HepG2 (cell line): Measurements from ENCODE around the gene PPIL3. TPM values are rescaled to one million over a fixed set of nuclear protein-coding genes. Genes with fewer than 3 reads are reported as not detected.
A peak's percentile ranks its signal among the peaks of the same experiment; 100 is the strongest.

Source experiments
- ATAC-seq: fragments of 200-7000 bp; cut with Tn5 transposase; 3 replicates; pipeline ENCODE4 v1.9.1; 2020; ENCODE audit warnings: mild to moderate bottlenecking, moderate library complexity
- BruUV-seq: library from RNA; stranded (reverse); fragments of 400-500 nt; replicated peaks from 2 replicates; lab custom pipeline; 2021; lab: Mats Ljungman, UMichigan
- CTCF ChIA-PET: fragments of 300-600 bp; formaldehyde crosslinking; extraction: SDS; loops from one replicate; lab custom pipeline; 2021; ENCODE audit warnings: low total read pairs, inconsistent platforms, low intra/inter-chr PET ratio; lab: Yijun Ruan, JAX
- POLR2A ChIA-PET: fragments of 350-600 bp; sonication (Branson Sonifier 250); formaldehyde crosslinking; loops from one replicate; lab custom pipeline; 2020; ENCODE audit warnings: antibody characterized with exemption, inconsistent platforms; lab: Yijun Ruan, JAX
- DNase-seq: peaks from one replicate; pipeline ENCODE4 v3.0.0-alpha.2; 2015; ENCODE audit warnings: low spot score
- FAIRE-seq: peaks from 3 replicates; lab custom pipeline; 2011; peaks lifted over from hg19 to GRCh38; lab: Jason Lieb, UNC
- H2AFZ ChIP-seq: one replicate; pipeline ENCODE4 v1.6.1; 2011; ENCODE audit warnings: low read length, inconsistent platforms
- H3K27ac ChIP-seq: fragments of 300-600 bp; 3 replicates; pipeline ENCODE4 v1.8.0; 2011; ENCODE audit warnings: mixed run types, mild to moderate bottlenecking, mixed read lengths, low read length, inconsistent platforms; ENCODE audit not compliant: insufficient read depth; ENCODE audit errors: extremely low read length
- H3K27me3 ChIP-seq, 2 experiments: fragments of 200-600 bp in 1 of 2; 2 replicates in 1 of 2; 3 replicates in 1 of 2; pipeline versions ENCODE4 v1.6.0 to v1.8.0; 2011; ENCODE audit warnings: low read length in 2 of 2, mild to moderate bottlenecking in 2 of 2, moderate library complexity in 2 of 2, inconsistent platforms in 1 of 2; ENCODE audit not compliant: insufficient read depth in 2 of 2, control insufficient read depth in 1 of 2
- H3K36me3 ChIP-seq, 2 experiments: fragments of 200-600 bp in 1 of 2; replicated peaks in 1 of 2; 2 replicates in 1 of 2; 3 replicates in 1 of 2; pipeline versions ENCODE4 v1.5.1 to v1.8.0; 2011; ENCODE audit warnings: low read length in 2 of 2, inconsistent platforms in 1 of 2; ENCODE audit not compliant: insufficient read depth in 2 of 2, control insufficient read depth in 1 of 2
- H3K4me1 ChIP-seq: 2 replicates; pipeline ENCODE4 v1.5.1; 2012; ENCODE audit warnings: low read length, inconsistent platforms; ENCODE audit not compliant: insufficient read depth
- H3K4me2 ChIP-seq: 2 replicates; pipeline ENCODE4 v1.6.0; 2011; ENCODE audit warnings: low read depth, low read length, inconsistent platforms
- H3K4me3 ChIP-seq, 3 experiments: fragments of 200-600 bp in 1 of 3; sonication (generic), shearing (Covaris generic) in 1 of 3; replicated peaks in 1 of 3; 2 replicates each; pipeline ENCODE4 v1.5.1; 2011 to 2016; ENCODE audit warnings: low read length in 3 of 3, inconsistent platforms in 2 of 3, low read depth in 2 of 3, mild to moderate bottlenecking in 2 of 3, control low read depth in 1 of 3, mixed read lengths in 1 of 3; ENCODE audit not compliant: insufficient read depth in 1 of 3
- H3K79me2 ChIP-seq: one replicate; pipeline ENCODE4 v1.6.1; 2011; ENCODE audit warnings: low read length, inconsistent platforms; ENCODE audit not compliant: insufficient read depth
- H3K9ac ChIP-seq: 2 replicates; pipeline ENCODE4 v1.6.0; 2011; ENCODE audit warnings: mild to moderate bottlenecking, low read depth, low read length, inconsistent platforms; ENCODE audit not compliant: insufficient read depth
- H3K9me3 ChIP-seq: 2 replicates; pipeline ENCODE4 v1.5.1; 2012; ENCODE audit warnings: mild to moderate bottlenecking, low read length
- H4K20me1 ChIP-seq: 2 replicates; pipeline ENCODE4 v1.6.0; 2011; ENCODE audit warnings: inconsistent platforms, mild to moderate bottlenecking, low read length, moderate library complexity; ENCODE audit not compliant: insufficient read depth
- CREB1 ChIP-seq, 2 experiments: fragments of 450-650 bp in 1 of 2; IDR thresholded peaks; 2 replicates each; pipeline ENCODE4 v1.6.1; 2016 to 2017; ENCODE audit warnings: control low read depth in 1 of 2, mild to moderate bottlenecking in 1 of 2, missing compliant biosample characterization in 1 of 2, missing genetic modification characterization in 1 of 2
- FOXK2 ChIP-seq: fragments of 450-650 bp; IDR thresholded peaks from 2 replicates; pipeline ENCODE4 v1.6.1; 2016
- GFI1 ChIP-seq: sonication (generic); formaldehyde crosslinking; IDR thresholded peaks from 2 replicates; pipeline ENCODE4 v1.5.0; 2020; ENCODE audit warnings: missing genetic modification reagents, mild to moderate bottlenecking, borderline replicate concordance
- MIXL1 ChIP-seq: IDR thresholded peaks from 2 replicates; pipeline ENCODE4 v1.6.1; 2016
- RCOR2 ChIP-seq: IDR thresholded peaks from 2 replicates; pipeline ENCODE4 v1.6.1; 2016; ENCODE audit warnings: missing biosample characterization, missing genetic modification reagents
- SAP130 ChIP-seq: IDR thresholded peaks from 2 replicates; pipeline ENCODE4 v1.6.1; 2016; ENCODE audit warnings: low read depth
- TBX2 ChIP-seq: sonication (generic); formaldehyde crosslinking; IDR thresholded peaks from 2 replicates; pipeline ENCODE4 v1.5.0; 2020; ENCODE audit warnings: missing genetic modification reagents, mild to moderate bottlenecking, borderline replicate concordance
- ZNF326 ChIP-seq: sonication (generic); formaldehyde crosslinking; IDR thresholded peaks from 2 replicates; pipeline ENCODE4 v1.4.0; 2020; ENCODE audit warnings: missing genetic modification reagents, borderline replicate concordance
- ZNF431 ChIP-seq: sonication (generic); formaldehyde crosslinking; IDR thresholded peaks from 2 replicates; pipeline ENCODE4 v1.9.0; 2022; ENCODE audit warnings: missing genetic modification reagents, low read depth, mild to moderate bottlenecking, borderline replicate concordance
- WGBS: methylation state at CpG from one replicate; pipeline ENCODE4 v1.1.6; 2017; ENCODE audit warnings: low lambda C conversion rate; 5-methylcytosine and 5-hydroxymethylcytosine counted together
- in situ Hi-C: cut with HindIII; loops from 2 replicates; pipeline ENCODE4 v1.10.0; 2017; ENCODE audit warnings: low pct_unique_long_range_greater_than_20kb; ENCODE audit not compliant: extremely low pct_ligation_motif_present
- intact Hi-C: fragments of 100-400 bp; cut with micrococcal nuclease; formaldehyde crosslinking; loops from one replicate; pipeline ENCODE4 v1.10.0; 2022; ENCODE audit not compliant: unreplicated experiment
- polyA plus RNA-seq, 8 experiments: library from polyadenylated mRNA; depleted of rRNA in 3 of 8; stranded (reverse) in 7 of 8; unstranded in 1 of 8; fragments of >200 nt; fragmentation: Illumina TruSeq in 4 of 8; extraction: Trizol in 4 of 8; gene quantifications; 2 replicates each; pipeline versions ENCODE4 v1.2.1 to v1.2.3, GENCODE V29; 2011 to 2016; ENCODE audit warnings: low read depth in 4 of 8, missing spikeins in 1 of 8, mixed read lengths in 1 of 8; ENCODE audit not compliant: insufficient read depth in 1 of 8
- total RNA-seq, 5 experiments: library from RNA; depleted of rRNA; stranded (reverse); fragments of >200 nt; fragmentation: Illumina TruSeq; extraction: Trizol; gene quantifications; 2 replicates each; pipeline ENCODE4 v1.2.3, GENCODE V29; 2016; ENCODE audit warnings: low read depth in 1 of 5
- TF ChIP-seq, protein P1 (sequence below): sonication (generic); formaldehyde crosslinking; IDR thresholded peaks from 2 replicates; pipeline ENCODE4 v1.4.0; 2020; ENCODE audit warnings: missing genetic modification reagents, borderline replicate concordance
- TF ChIP-seq, protein P2 (sequence below): sonication (generic); formaldehyde crosslinking; IDR thresholded peaks from 2 replicates; pipeline ENCODE4 v1.9.0; 2022; ENCODE audit warnings: low read depth, missing genetic modification reagents
- TF ChIP-seq, protein P3 (sequence below): IDR thresholded peaks from 2 replicates; pipeline ENCODE4 v1.6.1; 2012; ENCODE audit warnings: inconsistent platforms
- TF ChIP-seq, protein P4 (sequence below): IDR thresholded peaks from 2 replicates; pipeline ENCODE4 v1.6.1; 2016
- TF ChIP-seq, protein P5 (sequence below): sonication (generic); formaldehyde crosslinking; conservative IDR thresholded peaks from 2 replicates; pipeline ENCODE4 v1.8.0; 2022; ENCODE audit warnings: missing genetic modification reagents

PPIL3 gene
- total and polyA plus RNA-seq, 2 of the 13 experiments (the other 11 are each of a cell fraction or from before 2014, with no cell fraction given) = 98.7 to 107 TPM

DNA sequence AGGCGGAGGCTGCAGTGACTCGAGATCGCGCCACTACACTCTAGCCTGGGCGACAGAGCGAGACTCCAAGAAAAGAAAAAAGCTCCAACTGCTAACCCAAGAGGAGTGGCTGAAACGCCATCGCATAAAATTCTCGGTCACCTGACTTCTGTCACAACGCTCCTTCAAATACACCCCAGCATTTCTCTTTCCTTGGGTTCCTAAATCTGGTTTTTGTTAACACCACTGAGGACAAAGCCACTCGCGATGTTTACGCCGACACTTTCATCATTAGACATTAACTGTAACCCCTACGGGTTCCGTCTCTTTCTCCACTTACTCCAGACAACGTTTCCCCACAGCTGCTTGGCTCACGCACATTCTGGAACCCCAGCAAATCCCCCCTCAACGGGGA lies 25.1 kb downstream of the PPIL3 start (continued):
- TF ChIP-seq ZNF326 (no peak), RCOR2 (CRISPR knock-in tag) (no peak)
- TF ChIP-seq, protein P1, sequence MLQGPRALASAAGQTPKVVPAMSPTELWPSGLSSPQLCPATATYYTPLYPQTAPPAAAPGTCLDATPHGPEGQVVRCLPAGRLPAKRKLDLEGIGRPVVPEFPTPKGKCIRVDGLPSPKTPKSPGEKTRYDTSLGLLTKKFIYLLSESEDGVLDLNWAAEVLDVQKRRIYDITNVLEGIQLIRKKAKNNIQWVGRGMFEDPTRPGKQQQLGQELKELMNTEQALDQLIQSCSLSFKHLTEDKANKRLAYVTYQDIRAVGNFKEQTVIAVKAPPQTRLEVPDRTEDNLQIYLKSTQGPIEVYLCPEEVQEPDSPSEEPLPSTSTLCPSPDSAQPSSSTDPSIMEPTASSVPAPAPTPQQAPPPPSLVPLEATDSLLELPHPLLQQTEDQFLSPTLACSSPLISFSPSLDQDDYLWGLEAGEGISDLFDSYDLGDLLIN = no peak
- TF ChIP-seq, protein P2, sequence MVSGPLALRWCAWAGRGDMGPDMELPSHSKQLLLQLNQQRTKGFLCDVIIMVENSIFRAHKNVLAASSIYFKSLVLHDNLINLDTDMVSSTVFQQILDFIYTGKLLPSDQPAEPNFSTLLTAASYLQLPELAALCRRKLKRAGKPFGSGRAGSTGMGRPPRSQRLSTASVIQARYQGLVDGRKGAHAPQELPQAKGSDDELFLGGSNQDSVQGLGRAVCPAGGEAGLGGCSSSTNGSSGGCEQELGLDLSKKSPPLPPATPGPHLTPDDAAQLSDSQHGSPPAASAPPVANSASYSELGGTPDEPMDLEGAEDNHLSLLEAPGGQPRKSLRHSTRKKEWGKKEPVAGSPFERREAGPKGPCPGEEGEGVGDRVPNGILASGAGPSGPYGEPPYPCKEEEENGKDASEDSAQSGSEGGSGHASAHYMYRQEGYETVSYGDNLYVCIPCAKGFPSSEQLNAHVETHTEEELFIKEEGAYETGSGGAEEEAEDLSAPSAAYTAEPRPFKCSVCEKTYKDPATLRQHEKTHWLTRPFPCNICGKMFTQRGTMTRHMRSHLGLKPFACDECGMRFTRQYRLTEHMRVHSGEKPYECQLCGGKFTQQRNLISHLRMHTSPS (CRISPR knock-in tag) = no peak

DNA sequence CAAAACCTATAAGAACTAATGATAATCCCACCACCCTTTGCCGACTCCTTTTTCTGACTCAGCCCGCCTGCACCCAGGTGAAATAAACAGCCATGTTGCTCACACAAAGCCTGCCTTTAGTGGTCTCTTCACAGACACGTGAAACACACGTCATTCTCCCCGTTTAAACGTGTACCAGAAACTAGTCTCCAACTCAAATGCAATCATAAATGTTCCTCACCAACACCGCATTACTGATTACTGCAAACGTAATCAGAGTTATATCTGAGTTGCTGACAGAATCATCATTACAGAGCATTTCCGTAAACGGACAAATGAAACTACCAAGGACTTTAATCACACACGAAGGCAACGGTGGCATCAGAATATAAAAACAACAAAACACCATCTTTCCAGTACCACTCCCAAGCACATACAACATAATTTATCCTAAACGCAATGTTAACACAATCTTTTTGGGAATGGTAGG lies 26.3 kb downstream of the PPIL3 start:
- peak overlapping the region; percentile 83 for H3K4me2 ChIP-seq
- no peaks in the 10 kb centered on the region for H3K9me3 ChIP-seq
- CTCF ChIA-PET = no interaction called here
- intact Hi-C loops = loop anchor here (2.0 to 5.0 kb wide), 2 partner anchors 35 to 50 kb away; no protein-coding TSS in a partner anchor
- H3K27me3 ChIP-seq = no peaks in the 10 kb centered on the region; a peak in 1 of 5 replicates
- ATAC-seq (no peak), DNase-seq (peak; percentile 74), FAIRE-seq (no peak)
- BruUV-seq = TSS peak; percentile 47
- in situ Hi-C loops = no loop called here
- peaks cover 61% of the 10 kb centered on the region for H3K4me1 ChIP-seq
- peaks cover 69% of the 10 kb centered on the region for H3K79me2 ChIP-seq
- peaks cover 60% of the 10 kb centered on the region for H4K20me1 ChIP-seq
- POLR2A ChIA-PET = interaction anchor here (1.6 to 3.0 kb wide), 4 partner anchors 18 to 149 kb away, joined by 7 to 80 read pairs (median 36); partner anchors contain the start of genes NIF3L1 and PPIL3
- WGBS = 2% methylated on average over 13 of the region's 13 CpGs
- H3K27ac ChIP-seq = peak overlapping the region; percentile 98
- peaks cover 7 to 36% of the 10 kb centered on the region in 2 experiments for H3K36me3 ChIP-seq
- H2AFZ ChIP-seq = no peak overlapping the region
- peak overlapping the region; percentile 100 for H3K9ac ChIP-seq
- H3K4me3 ChIP-seq = peak overlapping the region; percentile 91 to 99 (median 97)
- TF ChIP-seq SAP130 (peak; percentile 88), FOXK2 (0 out of 2 replicates have a peak, but pooled peaks have one; percentile 51), MIXL1 (CRISPR knock-in tag) (no peak), CREB1 (IDR thresholded peaks at IDR 0.05) (peak; percentile 86), CREB1 (CRISPR knock-in tag; IDR thresholded peaks at IDR 0.05) (peak; percentile 66; the same call in 1 of the 2 replicates), ZNF431 (CRISPR knock-in tag) (0 out of 2 replicates have a peak, but pooled peaks have one; percentile 27), GFI1 (CRISPR knock-in tag) (no peak), TBX2 (CRISPR knock-in tag) (0 out of 2 replicates have a peak, but pooled peaks have one; percentile 19)
- TF ChIP-seq, protein P3, sequence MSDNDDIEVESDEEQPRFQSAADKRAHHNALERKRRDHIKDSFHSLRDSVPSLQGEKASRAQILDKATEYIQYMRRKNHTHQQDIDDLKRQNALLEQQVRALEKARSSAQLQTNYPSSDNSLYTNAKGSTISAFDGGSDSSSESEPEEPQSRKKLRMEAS = peak; percentile 65
- TF ChIP-seq, protein P4, sequence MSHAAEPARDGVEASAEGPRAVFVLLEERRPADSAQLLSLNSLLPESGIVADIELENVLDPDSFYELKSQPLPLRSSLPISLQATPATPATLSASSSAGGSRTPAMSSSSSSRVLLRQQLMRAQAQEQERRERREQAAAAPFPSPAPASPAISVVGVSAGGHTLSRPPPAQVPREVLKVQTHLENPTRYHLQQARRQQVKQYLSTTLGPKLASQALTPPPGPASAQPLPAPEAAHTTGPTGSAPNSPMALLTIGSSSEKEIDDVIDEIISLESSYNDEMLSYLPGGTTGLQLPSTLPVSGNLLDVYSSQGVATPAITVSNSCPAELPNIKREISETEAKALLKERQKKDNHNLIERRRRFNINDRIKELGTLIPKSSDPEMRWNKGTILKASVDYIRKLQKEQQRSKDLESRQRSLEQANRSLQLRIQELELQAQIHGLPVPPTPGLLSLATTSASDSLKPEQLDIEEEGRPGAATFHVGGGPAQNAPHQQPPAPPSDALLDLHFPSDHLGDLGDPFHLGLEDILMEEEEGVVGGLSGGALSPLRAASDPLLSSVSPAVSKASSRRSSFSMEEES = 0 out of 2 replicates have a peak, but pooled peaks have one; percentile 37
- TF ChIP-seq, protein P5, sequence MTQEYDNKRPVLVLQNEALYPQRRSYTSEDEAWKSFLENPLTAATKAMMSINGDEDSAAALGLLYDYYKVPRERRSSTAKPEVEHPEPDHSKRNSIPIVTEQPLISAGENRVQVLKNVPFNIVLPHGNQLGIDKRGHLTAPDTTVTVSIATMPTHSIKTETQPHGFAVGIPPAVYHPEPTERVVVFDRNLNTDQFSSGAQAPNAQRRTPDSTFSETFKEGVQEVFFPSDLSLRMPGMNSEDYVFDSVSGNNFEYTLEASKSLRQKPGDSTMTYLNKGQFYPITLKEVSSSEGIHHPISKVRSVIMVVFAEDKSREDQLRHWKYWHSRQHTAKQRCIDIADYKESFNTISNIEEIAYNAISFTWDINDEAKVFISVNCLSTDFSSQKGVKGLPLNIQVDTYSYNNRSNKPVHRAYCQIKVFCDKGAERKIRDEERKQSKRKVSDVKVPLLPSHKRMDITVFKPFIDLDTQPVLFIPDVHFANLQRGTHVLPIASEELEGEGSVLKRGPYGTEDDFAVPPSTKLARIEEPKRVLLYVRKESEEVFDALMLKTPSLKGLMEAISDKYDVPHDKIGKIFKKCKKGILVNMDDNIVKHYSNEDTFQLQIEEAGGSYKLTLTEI (CRISPR knock-in tag) = no peak
